NCI-H2171 treated with DMSO at 0.1 percent for 48 hours (cell line): ENCODE data around the gene SH3TC1.

Experiments
- DNase-seq: peaks from one replicate; lab custom pipeline; 2025; lab: John Stamatoyannopoulos, UW

Gene SH3TC1

GRCh38 chr4:8263397-8263796, 64.3 kb downstream of the SH3TC1 start:
- DNase-seq = no peak

- DNase-seq = no peak
Observed at GRCh38 chr4:8264106-8264505, 65.0 kb downstream of the SH3TC1 start.

GRCh38 chr4:8265171-8265929, 66.3 kb downstream of the SH3TC1 start:
- no peak for DNase-seq

GRCh38 chr4:8266088-8266487, 67.0 kb downstream of the SH3TC1 start:
- no peak for DNase-seq

DNA sequence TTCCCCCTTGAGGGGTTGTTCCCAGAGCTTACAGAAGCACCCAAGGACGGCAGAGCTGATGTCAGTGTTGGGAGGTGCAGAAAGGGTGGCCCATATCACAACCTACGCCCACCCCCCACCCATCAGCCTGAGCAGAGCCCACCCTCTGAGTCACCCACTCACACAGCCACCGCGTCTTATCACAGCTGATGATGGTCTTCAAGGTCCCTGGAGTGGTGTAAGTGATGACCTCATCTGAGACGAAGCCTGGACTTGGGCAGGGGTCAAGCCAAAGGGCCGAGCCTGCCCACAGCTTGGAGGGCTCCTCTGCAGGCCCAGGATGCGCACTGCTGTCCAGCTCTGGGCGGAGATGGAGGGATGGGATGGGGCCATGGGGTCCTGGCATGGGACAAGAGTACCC, 67.4 kb downstream of the SH3TC1 start:
- no peak for DNase-seq

DNA sequence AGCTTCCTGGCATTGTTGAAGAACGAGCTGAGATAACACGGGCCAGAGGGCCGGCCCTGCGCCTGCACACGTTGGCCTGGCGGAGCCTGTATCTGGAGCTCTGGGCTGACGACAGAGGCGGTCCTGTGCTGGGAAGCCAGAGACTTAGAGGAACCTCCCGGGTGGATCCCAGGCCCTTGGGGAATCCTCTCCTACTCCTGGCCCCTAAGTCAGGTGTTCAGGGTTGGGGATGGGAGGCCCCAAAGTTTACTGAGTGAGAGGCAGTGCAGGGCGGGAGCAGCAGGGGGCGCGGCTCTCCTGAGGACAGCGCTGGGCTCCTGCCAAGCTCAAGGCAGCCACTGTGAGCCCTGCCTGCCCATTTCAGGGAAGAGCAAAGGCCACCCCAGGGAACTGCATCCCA, 68.0 kb downstream of the SH3TC1 start:
- no peak for DNase-seq

DNA sequence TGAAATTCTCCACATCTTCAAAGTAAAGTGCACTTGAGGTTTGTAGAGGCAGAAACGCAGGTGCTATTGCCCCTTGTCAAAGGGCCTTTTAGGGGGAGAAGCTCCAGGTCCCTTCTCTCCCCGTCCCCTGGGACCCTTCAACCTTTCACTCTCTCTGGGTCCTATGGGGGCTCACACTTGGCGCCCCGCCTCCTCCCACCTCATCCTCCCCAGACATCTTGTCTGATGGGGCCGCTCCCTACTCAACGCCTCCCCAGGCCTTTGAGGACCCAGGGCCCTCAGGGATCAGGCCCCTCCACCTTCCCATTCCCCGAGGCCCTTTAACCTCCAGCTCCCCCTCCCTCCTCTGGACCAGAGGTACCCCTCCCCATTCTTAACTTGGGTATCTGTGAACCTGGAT, 69.1 kb downstream of the SH3TC1 start:
- no peak for DNase-seq

- DNase-seq = no peak
Observed at GRCh38 chr4:8268901-8269534, 69.9 kb downstream of the SH3TC1 start.

- no peak for DNase-seq
Observed at GRCh38 chr4:8269535-8270417, 70.7 kb downstream of the SH3TC1 start, which contains the start of gene HTRA3. TSS of gene HTRA3 (plus strand) at chr4:8269754. CDS start at chr4:8269969, 215 bp downstream.

DNA sequence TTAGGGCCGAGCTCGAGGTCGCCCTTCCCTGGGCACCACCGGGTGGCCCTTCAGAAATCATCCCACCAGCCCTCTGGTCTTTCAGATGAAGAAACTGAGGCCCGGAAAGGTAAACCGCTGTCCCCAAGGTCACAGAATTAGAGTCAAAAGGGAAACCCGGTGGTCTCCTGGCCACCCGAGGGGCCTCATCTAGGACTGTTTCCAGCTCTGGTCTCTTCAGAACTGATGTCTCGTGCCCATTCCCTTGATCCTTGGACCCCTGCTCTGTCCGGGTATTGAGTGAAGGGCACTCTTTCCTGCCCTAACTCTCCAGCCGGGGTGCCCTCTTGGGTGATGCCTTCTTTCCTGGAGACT, 71.3 kb downstream of the SH3TC1 start:
- no peak for DNase-seq

- no peak for DNase-seq
Observed at GRCh38 chr4:8270912-8271815, 72.1 kb downstream of the SH3TC1 start.

GRCh38 chr4:8271821-8272220, 72.7 kb downstream of the SH3TC1 start:
- DNase-seq = no peak

- DNase-seq = no peak
Observed at GRCh38 chr4:8272472-8273428, 73.7 kb downstream of the SH3TC1 start.

DNA sequence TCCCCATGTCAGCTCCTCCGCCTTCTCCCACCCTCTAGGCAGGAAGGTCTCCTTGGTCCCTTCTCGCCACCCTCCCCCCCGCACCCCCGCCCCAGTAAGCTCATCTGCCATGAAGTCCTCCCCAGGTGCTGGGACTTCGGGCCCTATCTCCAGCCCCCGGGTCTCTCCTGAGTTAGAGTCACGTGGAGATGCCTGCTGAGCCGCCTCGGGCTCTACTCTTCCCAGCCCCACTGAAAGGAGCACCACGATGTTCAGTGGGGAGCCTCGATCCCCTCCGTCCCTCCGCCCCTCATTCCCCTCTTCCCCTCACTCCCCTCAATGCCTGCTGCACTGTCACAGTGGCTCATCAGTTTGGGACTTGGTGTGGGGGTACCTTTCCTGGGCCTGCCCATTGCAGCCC, 74.4 kb downstream of the SH3TC1 start:
- DNase-seq = no peak

GRCh38 chr4:8274066-8274652, 75.1 kb downstream of the SH3TC1 start:
- DNase-seq = no peak

GRCh38 chr4:8274765-8275547, 75.9 kb downstream of the SH3TC1 start:
- DNase-seq = peak; percentile 77

GRCh38 chr4:8275548-8275910, 76.4 kb downstream of the SH3TC1 start:
- DNase-seq = peak; percentile 11

DNA sequence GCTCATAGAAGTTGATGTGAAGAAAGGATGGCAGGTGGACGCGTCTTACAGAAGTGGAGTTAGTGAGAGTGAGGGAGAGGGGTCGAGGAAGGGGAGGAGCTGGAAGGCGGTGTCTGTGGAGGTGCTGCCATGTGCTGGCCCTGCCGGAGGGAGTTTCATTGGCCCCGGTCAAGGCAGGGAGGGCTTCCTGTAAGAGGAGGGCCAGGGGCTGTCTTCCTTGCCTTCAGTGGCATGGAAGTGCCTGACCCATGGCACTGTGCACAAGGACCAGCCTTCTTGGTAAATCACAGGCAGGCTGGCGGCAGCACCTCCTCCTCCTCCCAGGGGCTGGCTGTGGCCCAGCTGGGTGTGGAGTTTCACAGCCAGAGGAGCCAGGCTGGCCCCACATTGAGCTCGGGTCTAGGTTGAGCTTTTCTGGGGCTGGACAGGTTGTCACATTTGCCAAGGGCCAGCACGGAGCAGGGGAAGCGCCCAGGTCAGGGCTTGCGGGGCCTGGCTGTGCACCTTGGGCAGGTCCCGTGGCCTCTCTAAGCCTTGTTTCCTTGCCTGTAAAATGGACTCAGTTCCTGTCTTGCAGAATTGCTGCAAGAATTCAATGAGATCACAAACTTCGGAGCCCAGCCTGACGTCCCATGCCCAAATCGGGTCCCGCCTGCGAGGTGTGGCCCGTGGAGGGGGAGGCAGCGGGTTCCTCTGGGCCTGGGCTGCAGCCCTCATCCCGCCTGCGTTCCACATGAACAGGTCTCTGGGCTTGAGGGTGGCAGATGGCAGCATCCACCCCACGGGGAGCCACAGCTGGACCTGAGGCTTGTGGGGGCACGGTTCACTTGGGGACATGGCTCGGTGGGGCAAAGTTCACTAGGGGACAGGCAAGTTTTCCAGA, 77.5 kb downstream of the SH3TC1 start:
- peak; percentile 69 for DNase-seq
